ENCODE data around the gene CNKSR2. TPM values are rescaled to one million over a fixed set of nuclear protein-coding genes. Genes with fewer than 3 reads are reported as not detected.

Gene CNKSR2
- total RNA-seq = 1 to 10 TPM; 6.2 to 7.3 TPM

DNA sequence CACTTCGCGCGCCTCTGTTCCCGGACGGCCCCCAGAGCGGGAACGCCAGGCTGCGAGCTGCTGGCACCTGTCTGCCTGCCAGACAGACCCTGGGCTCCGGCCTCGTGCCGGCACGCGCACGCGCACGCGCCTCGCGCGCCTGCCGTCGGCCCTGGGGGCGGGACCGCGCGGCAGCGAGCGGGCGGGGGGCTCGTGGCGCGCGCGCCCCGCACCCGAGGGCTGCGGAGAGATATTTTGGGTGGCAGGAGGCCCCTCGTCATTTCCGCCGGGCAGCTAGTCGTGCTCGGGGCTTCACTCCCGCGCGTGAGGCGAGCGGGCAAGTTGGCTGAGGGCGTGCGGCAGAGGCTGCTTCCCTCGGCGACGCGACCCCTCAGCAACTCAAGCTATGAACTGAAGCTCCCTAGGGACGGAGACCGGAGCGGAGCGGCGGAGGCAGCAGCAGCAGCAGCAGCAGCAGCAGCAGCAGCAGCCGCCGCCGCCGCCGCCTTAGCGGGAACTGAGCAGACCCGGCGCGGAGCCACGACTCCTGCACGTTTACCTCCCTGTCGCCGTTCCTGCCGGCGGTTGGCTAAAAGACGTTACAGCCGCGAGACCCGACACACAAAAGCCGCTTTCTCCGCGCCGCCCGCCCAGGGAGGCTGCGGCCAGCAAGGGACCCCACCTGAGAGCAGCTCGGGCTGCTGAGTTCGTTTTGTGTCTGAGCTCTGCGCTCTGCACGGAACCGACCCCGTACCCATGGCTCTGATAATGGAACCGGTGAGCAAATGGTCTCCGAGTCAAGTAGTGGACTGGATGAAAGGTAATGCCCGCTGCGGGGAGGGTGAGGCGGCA, at the start of gene CNKSR2:
CNKSR2 (plus strand) TSS at position 256 of the 831 bp plus-strand sequence; CDS start at position 736, 480 bp downstream.
- ChIA-PET POLR2A (interaction anchor here (0.8 kb wide), 1 partner anchor 9 kb away, joined by 4 read pairs; no protein-coding TSS in a partner anchor), CTCF (interaction anchor here (0.6 kb wide), 1 partner anchor 68 kb away, joined by 4 read pairs; no protein-coding TSS in a partner anchor)
- H3K9me3 Mint-ChIP-seq (ENCODE audit: low read depth) = no peaks in the 10 kb centered on the region
- no peaks in the 10 kb centered on the region for H3K27me3 Mint-ChIP-seq
- H3K4me3 Mint-ChIP-seq = peak within 1 kb of the TSS; percentile 87
- intact Hi-C loops (cut with DNase I, micrococcal nuclease) = loop anchor here (2.0 to 10.0 kb wide), 6 partner anchors 60 to 1110 kb away; partner anchors contain the start of genes RPS6KA3 (in 2 of the 2), KLHL34 (in 1 of the 2) and MBTPS2 (in 1 of the 2)
- H3K27ac Mint-ChIP-seq = peak within 1 kb of the TSS; percentile 74
- DNase-seq (peak; percentile 83), ATAC-seq (peak; percentile 81)
- H3K36me3 Mint-ChIP-seq (ENCODE audit: low read depth) = no peaks in the 10 kb centered on the region
- H3K4me1 Mint-ChIP-seq = peaks cover 31% of the 10 kb centered on the region

DNA sequence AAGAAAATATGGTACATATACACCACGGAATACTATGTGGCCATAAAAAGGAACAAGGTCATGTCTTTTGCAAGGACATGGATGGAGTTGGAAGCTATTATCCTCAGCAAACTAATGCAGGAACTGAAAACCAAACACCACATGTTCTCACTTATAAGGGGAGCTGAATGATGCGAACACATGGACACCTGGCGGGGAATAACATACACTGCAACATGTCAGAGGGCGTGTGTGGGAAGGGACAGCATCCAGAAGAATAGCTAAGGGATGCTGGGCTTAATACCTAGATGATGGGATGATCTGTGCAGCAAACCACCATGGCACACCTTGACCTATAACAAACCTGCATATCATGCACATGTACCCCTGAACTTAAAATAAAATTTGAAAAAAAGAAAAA, 19.5 kb upstream of the CNKSR2 start:
- ATAC-seq (no peak), DNase-seq (no peak)
- Mint-ChIP-seq H3K4me3 (no peak overlapping the region), H3K36me3 (ENCODE audit: low read depth) (no peaks in the 10 kb centered on the region), H3K9me3 (ENCODE audit: low read depth) (peaks cover 20% of the 10 kb centered on the region), H3K4me1 (no peaks in the 10 kb centered on the region), H3K27me3 (no peaks in the 10 kb centered on the region), H3K27ac (no peak overlapping the region)
- CTCF ChIA-PET = no interaction called here
- POLR2A ChIA-PET = no interaction called here
- intact Hi-C loops (cut with DNase I, micrococcal nuclease) = no loop called here

DNA sequence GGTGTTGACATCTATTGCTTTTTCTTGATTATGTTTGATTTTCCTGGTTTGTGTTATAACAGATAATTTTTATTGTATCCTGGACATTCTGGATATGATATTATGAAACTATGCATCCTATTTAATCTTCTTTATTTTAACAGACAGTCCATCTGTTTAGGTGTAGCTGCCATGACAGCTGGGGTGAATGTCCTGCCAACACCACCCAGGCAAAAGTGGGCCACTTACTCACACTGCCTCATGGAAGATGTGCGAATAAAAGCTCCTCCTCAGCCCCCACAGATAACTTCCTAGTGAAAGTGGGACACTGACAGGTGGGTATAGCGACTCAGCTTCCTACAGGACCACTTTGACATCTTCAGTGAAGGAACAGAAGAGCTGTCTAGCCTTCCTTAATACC, 18.4 kb upstream of the CNKSR2 start:
- no peak for ATAC-seq
- POLR2A ChIA-PET = no interaction called here

DNA sequence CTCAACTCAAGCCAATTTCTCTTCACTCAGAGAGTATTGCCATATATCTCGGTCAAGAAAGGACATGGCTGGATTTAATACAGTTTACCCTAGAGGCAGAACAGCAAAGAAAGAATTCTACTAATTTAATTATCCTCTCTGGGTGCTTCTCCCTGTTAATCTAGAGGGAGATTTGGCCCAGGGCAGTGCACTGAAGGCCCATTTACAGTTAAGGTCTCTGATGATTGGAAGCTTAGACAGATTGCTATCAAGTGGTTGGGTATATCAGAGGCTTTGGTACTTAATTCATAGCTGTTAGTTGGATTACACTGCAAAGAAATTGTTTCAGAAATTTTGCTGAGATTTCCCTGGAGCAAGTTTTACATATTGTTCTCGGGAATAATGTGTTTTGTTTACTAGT, 4.6 kb upstream of the CNKSR2 start:
- ATAC-seq (no peak), DNase-seq (no peak)
- Mint-ChIP-seq H3K9me3 (ENCODE audit: low read depth) (no peaks in the 10 kb centered on the region), H3K27ac (no peak overlapping the region), H3K4me1 (peaks cover 4% of the 10 kb centered on the region), H3K4me3 (no peak overlapping the region), H3K27me3 (no peaks in the 10 kb centered on the region), H3K36me3 (ENCODE audit: low read depth) (no peaks in the 10 kb centered on the region)
- ChIA-PET POLR2A (no interaction called here), CTCF (interaction anchor here (0.8 kb wide), 1 partner anchor 24 kb away, joined by 3 read pairs; no protein-coding TSS in a partner anchor)
- intact Hi-C loops (cut with DNase I, micrococcal nuclease) = loop anchor here (10.0 kb wide), 5 partner anchors 65 to 1105 kb away; partner anchors contain the start of genes RPS6KA3 (in 2 of the 2), KLHL34 (in 1 of the 2) and MBTPS2 (in 1 of the 2)

More for the DNA sequence above, 18.4 kb upstream of the CNKSR2 start:
- CTCF ChIA-PET = no interaction called here
- no peak overlapping the region for H3K4me3 Mint-ChIP-seq
- H3K27me3 Mint-ChIP-seq = no peaks in the 10 kb centered on the region
- H3K36me3 Mint-ChIP-seq (ENCODE audit: low read depth) = no peaks in the 10 kb centered on the region
- peaks cover 11% of the 10 kb centered on the region for H3K9me3 Mint-ChIP-seq (ENCODE audit: low read depth)
- no peak for DNase-seq
- no peaks in the 10 kb centered on the region for H3K4me1 Mint-ChIP-seq
- H3K27ac Mint-ChIP-seq = no peak overlapping the region
- intact Hi-C loops (cut with DNase I, micrococcal nuclease) = no loop called here

DNA sequence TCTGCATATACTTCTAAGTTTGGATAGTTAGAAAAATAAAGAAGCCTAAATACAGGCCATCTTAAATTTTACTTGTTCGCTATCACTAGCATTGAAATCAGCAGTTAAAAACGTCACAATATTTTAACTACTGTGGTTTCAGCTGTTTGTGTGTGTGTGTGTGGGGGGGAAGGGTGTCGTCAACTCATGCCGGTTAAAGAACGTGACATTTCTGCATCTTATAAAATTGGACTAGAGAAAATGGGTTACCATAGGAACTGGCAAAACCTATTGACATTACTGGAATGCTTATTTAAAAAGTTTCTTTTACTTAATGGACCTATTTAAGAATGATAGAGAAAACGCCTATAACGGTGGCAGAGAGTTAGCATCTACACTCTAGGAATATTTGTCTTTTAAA, 1.2 kb upstream of the CNKSR2 start:
- Mint-ChIP-seq H3K36me3 (ENCODE audit: low read depth) (no peaks in the 10 kb centered on the region), H3K4me3 (peak overlapping the region; percentile 87), H3K27ac (no peak overlapping the region)

DNA sequence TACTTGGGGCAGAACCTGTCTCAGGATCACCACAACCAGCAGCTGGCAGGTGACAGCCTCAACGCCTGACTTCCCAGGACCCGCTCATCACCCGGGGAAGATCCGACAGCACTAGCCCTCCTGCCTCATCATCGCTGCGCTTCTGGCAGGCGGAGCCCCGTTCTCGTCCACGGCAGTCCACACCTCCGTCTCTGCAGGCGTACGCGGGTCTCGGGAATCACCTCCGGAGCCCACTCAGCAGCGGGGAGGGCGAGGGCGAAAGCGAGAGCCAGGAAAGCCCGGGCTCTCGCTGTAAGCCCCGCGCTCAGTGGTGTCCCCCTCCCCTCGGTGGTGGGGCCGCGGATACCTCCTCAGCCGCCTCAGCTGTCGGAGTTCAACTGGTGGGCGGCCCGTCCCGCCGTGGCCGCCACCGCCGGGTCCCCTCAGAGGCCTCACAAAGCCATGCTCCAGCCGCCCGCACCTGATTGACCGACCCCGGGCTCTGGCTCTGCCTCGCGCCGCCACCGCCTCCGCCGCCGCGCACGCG, 518 bp upstream of the CNKSR2 start:
- DNase-seq (peak; percentile 48), ATAC-seq (peak; percentile 45)
- H3K4me1 Mint-ChIP-seq = peaks cover 24% of the 10 kb centered on the region
- H3K27me3 Mint-ChIP-seq = no peaks in the 10 kb centered on the region
- H3K27ac Mint-ChIP-seq = no peak overlapping the region
- H3K4me3 Mint-ChIP-seq = peak overlapping the region; percentile 87
- no peaks in the 10 kb centered on the region for H3K36me3 Mint-ChIP-seq (ENCODE audit: low read depth)
- intact Hi-C loops (cut with DNase I, micrococcal nuclease) = loop anchor here (2.0 to 10.0 kb wide), 6 partner anchors 61 to 1109 kb away; partner anchors contain the start of genes RPS6KA3 (in 2 of the 2), KLHL34 (in 1 of the 2) and MBTPS2 (in 1 of the 2)
- POLR2A ChIA-PET = no interaction called here
- no peaks in the 10 kb centered on the region for H3K9me3 Mint-ChIP-seq (ENCODE audit: low read depth)
- CTCF ChIA-PET = interaction anchor here (0.6 kb wide), 1 partner anchor 67 kb away, joined by 4 read pairs; no protein-coding TSS in a partner anchor

More for the DNA sequence above, 1.2 kb upstream of the CNKSR2 start:
- H3K27me3 Mint-ChIP-seq = no peaks in the 10 kb centered on the region
- no peak for ATAC-seq
- no peaks in the 10 kb centered on the region for H3K9me3 Mint-ChIP-seq (ENCODE audit: low read depth)
- ChIA-PET POLR2A (no interaction called here), CTCF (no interaction called here)
- intact Hi-C loops (cut with DNase I, micrococcal nuclease) = loop anchor here (10.0 kb wide), 5 partner anchors 62 to 1108 kb away; partner anchors contain the start of genes RPS6KA3 (in 2 of the 2), KLHL34 (in 1 of the 2) and MBTPS2 (in 1 of the 2)
- peak; percentile 8 for DNase-seq
- peaks cover 20% of the 10 kb centered on the region for H3K4me1 Mint-ChIP-seq

DNA sequence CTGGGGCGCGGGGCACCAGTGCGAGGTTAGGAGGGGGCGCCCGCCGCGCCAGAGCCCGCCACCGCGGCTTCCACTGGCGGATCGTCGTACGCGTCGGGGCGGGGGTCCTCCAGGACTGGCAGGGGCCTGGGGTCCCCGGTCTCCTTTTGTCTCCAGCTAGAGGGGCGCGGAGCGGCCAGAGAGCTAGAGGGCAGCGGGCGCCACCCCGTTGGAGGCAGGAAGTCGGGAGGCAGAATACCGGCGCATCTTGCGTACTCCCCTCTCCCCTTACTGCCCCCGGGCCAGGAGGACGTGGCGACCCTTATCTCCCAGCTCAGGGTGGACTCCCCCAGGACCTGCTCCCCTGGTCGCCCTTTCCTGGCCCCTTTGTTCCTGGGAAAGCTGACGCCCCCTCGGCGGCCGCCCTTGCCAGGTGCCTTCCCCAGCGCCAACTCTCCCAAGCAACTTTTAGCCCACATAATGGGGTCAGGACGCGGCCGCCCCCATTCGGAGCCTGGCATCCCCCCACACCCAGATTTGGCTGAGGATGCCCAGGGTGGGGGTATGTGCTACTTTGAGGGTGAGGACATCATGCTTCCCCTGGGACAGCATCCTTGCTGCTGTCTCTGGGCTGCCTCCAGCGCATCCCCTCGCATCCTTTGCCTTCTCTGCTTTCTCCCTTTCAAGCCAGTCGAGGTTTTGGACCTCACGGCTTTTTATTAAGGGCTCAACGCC, 933 bp downstream of the CNKSR2 start:
- ChIA-PET CTCF (no interaction called here), POLR2A (interaction anchor here (0.6 to 0.8 kb wide), 2 partner anchors 8 to 688 kb away, joined by 3 to 4 read pairs; no protein-coding TSS in a partner anchor)
- Mint-ChIP-seq H3K36me3 (ENCODE audit: low read depth) (no peaks in the 10 kb centered on the region), H3K9me3 (ENCODE audit: low read depth) (no peaks in the 10 kb centered on the region), H3K4me1 (peaks cover 37% of the 10 kb centered on the region), H3K4me3 (peak overlapping the region; percentile 87), H3K27me3 (no peaks in the 10 kb centered on the region), H3K27ac (peak overlapping the region; percentile 74)
- intact Hi-C loops (cut with DNase I, micrococcal nuclease) = loop anchor here (2.0 to 10.0 kb wide), 6 partner anchors 60 to 1110 kb away; partner anchors contain the start of genes RPS6KA3 (in 2 of the 2), KLHL34 (in 1 of the 2) and MBTPS2 (in 1 of the 2)
- ATAC-seq (peak; percentile 6), DNase-seq (peak; percentile 21)

DNA sequence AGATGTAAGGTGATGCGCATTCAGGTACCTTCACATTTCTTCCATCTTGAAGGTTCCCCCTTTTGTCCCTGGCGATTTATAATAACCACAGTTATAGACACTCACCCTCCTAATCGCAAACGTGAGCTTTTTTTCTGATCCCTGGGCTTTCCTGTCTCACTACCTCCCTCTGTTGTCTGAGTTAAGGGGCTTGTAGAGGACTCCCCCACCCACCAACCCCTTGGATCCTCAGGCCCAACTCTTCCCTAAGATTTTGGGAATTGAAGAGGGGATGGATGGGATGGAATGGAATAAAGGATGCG, 1.4 kb downstream of the CNKSR2 start:
- H3K27me3 Mint-ChIP-seq = no peaks in the 10 kb centered on the region
- DNase-seq (no peak), ATAC-seq (no peak)
- peaks cover 37% of the 10 kb centered on the region for H3K4me1 Mint-ChIP-seq
- POLR2A ChIA-PET = interaction anchor here (0.6 kb wide), 1 partner anchor 688 kb away, joined by 3 read pairs; no protein-coding TSS in a partner anchor
- CTCF ChIA-PET = no interaction called here
- no peaks in the 10 kb centered on the region for H3K36me3 Mint-ChIP-seq (ENCODE audit: low read depth)
- intact Hi-C loops (cut with DNase I, micrococcal nuclease) = loop anchor here (2.0 to 10.0 kb wide), 6 partner anchors 59 to 1111 kb away; partner anchors contain the start of genes RPS6KA3 (in 2 of the 2), KLHL34 (in 1 of the 2) and MBTPS2 (in 1 of the 2)
- H3K4me3 Mint-ChIP-seq = peak overlapping the region; percentile 87
- H3K27ac Mint-ChIP-seq = no peak overlapping the region
- H3K9me3 Mint-ChIP-seq (ENCODE audit: low read depth) = no peaks in the 10 kb centered on the region

DNA sequence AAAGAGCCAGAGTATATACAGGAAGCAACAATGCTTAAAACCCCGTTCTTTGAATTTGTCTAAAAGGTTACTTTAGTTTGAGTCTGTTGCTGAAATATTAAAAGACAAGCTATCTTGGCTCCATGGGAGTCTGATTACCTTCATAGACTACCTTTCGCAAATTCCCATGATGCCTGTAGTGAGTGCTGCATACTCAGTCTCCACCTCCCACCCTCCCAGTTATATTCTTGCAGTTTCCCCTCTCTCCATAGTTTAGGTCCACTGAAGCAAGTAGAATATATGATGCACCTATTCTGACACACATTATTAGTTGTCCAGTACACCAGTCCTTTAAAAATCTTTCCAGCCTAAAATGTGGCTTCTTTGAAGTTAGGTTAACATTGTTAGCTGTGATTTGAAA, 2.4 kb downstream of the CNKSR2 start:
- Mint-ChIP-seq H3K27ac (no peak overlapping the region), H3K4me3 (peak overlapping the region; percentile 87), H3K4me1 (peaks cover 38% of the 10 kb centered on the region), H3K27me3 (no peaks in the 10 kb centered on the region), H3K36me3 (ENCODE audit: low read depth) (no peaks in the 10 kb centered on the region), H3K9me3 (ENCODE audit: low read depth) (no peaks in the 10 kb centered on the region)
- ChIA-PET POLR2A (no interaction called here), CTCF (no interaction called here)
- no peak for ATAC-seq
- no peak for DNase-seq
- intact Hi-C loops (cut with DNase I, micrococcal nuclease) = loop anchor here (10.0 kb wide), 5 partner anchors 58 to 1112 kb away; partner anchors contain the start of genes RPS6KA3 (in 2 of the 2), KLHL34 (in 1 of the 2) and MBTPS2 (in 1 of the 2)

DNA sequence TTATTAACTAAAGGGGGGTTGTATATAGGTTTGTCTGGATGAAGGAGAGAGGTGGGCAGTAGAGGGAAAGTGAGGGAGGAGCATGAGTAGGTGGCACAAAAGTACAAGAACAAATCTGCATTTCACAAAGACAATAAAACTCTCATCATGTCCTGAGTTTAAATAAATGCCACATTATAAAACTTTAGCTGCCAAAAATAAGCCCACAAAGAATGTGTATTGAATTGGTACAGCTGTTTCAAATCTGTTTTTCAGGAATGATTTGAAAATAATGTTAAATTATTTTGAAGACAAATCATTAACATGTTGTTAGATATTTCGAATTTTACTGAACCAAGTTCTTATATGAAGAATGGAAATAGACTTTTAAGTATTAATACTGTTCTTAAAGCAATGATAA, 5.8 kb downstream of the CNKSR2 start:
- DNase-seq (no peak), ATAC-seq (no peak)
- H3K27me3 Mint-ChIP-seq = no peaks in the 10 kb centered on the region
- ChIA-PET CTCF (no interaction called here), POLR2A (interaction anchor here (0.6 kb wide), 1 partner anchor 393 kb away, joined by 3 read pairs; no protein-coding TSS in a partner anchor)
- intact Hi-C loops (cut with DNase I, micrococcal nuclease) = loop anchor here (10.0 kb wide), 5 partner anchors 55 to 1115 kb away; partner anchors contain the start of genes RPS6KA3 (in 2 of the 2), KLHL34 (in 1 of the 2) and MBTPS2 (in 1 of the 2)
- H3K4me3 Mint-ChIP-seq = no peak overlapping the region
- no peaks in the 10 kb centered on the region for H3K36me3 Mint-ChIP-seq (ENCODE audit: low read depth)
- no peaks in the 10 kb centered on the region for H3K9me3 Mint-ChIP-seq (ENCODE audit: low read depth)
- H3K4me1 Mint-ChIP-seq = peaks cover 38% of the 10 kb centered on the region
- H3K27ac Mint-ChIP-seq = no peak overlapping the region

DNA sequence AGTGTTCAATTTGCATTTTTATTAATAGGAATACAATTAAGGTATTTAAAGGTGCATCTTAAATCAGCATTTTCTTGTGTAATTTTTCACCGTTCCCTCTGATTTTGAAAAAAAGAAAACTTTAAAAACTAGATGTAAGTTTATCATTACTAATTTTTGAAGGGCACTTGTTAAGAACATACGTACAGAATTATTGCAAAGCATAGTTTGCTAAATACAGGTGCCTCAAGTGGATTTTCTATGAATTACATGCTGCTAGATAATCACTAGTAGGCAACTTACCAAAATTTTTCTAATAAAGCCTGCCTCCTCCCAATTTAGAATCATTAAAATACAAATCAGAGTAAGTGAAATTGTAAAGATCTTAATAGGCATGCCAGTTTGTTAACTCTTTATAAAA, 8.5 kb downstream of the CNKSR2 start:
- CTCF ChIA-PET = no interaction called here
- Mint-ChIP-seq H3K36me3 (ENCODE audit: low read depth) (no peaks in the 10 kb centered on the region), H3K9me3 (ENCODE audit: low read depth) (no peaks in the 10 kb centered on the region), H3K27me3 (no peaks in the 10 kb centered on the region), H3K4me1 (peaks cover 22% of the 10 kb centered on the region), H3K4me3 (no peak overlapping the region), H3K27ac (no peak overlapping the region)
- DNase-seq = no peak
- no peak for ATAC-seq
- POLR2A ChIA-PET = interaction anchor here (0.6 kb wide), 1 partner anchor 8 kb away, joined by 4 read pairs; no protein-coding TSS in a partner anchor
- intact Hi-C loops (cut with DNase I, micrococcal nuclease) = no loop called here
